HCT116 (cell line): Measurements from ENCODE around the gene EHD4. TPM values are rescaled to one million over a fixed set of nuclear protein-coding genes. Genes with fewer than 3 reads are reported as not detected.

ENCODE experiments used
- ATAC-seq: fragments of 200-7000 bp; cut with Tn5 transposase; 2 replicates; pipeline ENCODE4 v1.9.1; 2020; ENCODE audit warnings: mild to moderate bottlenecking, moderate library complexity
- BruUV-seq: library from RNA; stranded (reverse); fragments of 400-500 nt; replicated peaks from 2 replicates; lab custom pipeline; 2021; lab: Mats Ljungman, UMichigan
- CTCF ChIA-PET: fragments of 300-600 bp; sonication (Branson Sonifier 250); formaldehyde crosslinking; loops from one replicate; lab custom pipeline; 2021; ENCODE audit warnings: antibody characterized with exemption; lab: Charles Lee
- POLR2A ChIA-PET: fragments of 300-600, 350-600 bp; sonication (Branson Sonifier 250); formaldehyde crosslinking; loops from one replicate; lab custom pipeline; 2021; ENCODE audit warnings: antibody characterized with exemption; lab: Charles Lee
- RAD21 ChIA-PET, 2 experiments: fragments of 300-600 bp; sonication (Branson Sonifier 250); formaldehyde crosslinking; loops; one replicate each; lab custom pipeline; 2023; ENCODE audit warnings: low total read pairs in 2 of 2; ENCODE audit not compliant: uncharacterized antibody in 2 of 2, unreplicated experiment in 2 of 2, low non-redundant PET in 1 of 2; lab: Charles Lee
- DNase-seq: peaks from one replicate; pipeline ENCODE4 v3.0.0-alpha.2; 2010; ENCODE audit warnings: low read depth, low spot score
- H2AFZ ChIP-seq: fragments of 200-600 bp; shearing (Covaris generic), sonication (generic); 2 replicates; pipeline ENCODE4 v1.6.1; 2017; ENCODE audit warnings: low read depth, mixed run types, mixed read lengths, antibody characterized with exemption, low read length; ENCODE audit not compliant: poor library complexity, severe bottlenecking
- H3K27ac ChIP-seq: 2 replicates; pipeline ENCODE4 v1.5.1; 2012; ENCODE audit warnings: low read depth, low read length
- H3K27me3 ChIP-seq: fragments of 200-600 bp; sonication (generic); 2 replicates; pipeline ENCODE4 v1.6.1; 2016; ENCODE audit warnings: mixed run types, low read length, mixed read lengths; ENCODE audit not compliant: insufficient read depth
- H3K36me3 ChIP-seq, 2 experiments: fragments of 200-500 bp in 1 of 2; fragments of 200-600 bp in 1 of 2; sonication (Bioruptor generic) in 1 of 2; sonication (generic) in 1 of 2; 2 replicates each; pipeline versions ENCODE4 v1.5.1 to v1.6.1; 2014 to 2016; ENCODE audit warnings: low read length in 2 of 2, inconsistent platforms in 1 of 2, mixed read lengths in 1 of 2, mixed run types in 1 of 2; ENCODE audit not compliant: insufficient read depth in 2 of 2, control insufficient read depth in 1 of 2
- H3K4me1 ChIP-seq, 2 experiments: fragments of 200-600 bp in 1 of 2; sonication (generic) in 1 of 2; 2 replicates each; pipeline versions ENCODE4 v1.5.1 to v1.6.1; 2012 to 2017; ENCODE audit warnings: low read length in 2 of 2, inconsistent platforms in 1 of 2, mild to moderate bottlenecking in 1 of 2, mixed read lengths in 1 of 2, mixed run types in 1 of 2, moderate library complexity in 1 of 2; ENCODE audit not compliant: insufficient read depth in 2 of 2, control insufficient read depth in 1 of 2
- H3K4me2 ChIP-seq: fragments of 200-600 bp; sonication (generic); 2 replicates; pipeline ENCODE4 v1.6.1; 2017; ENCODE audit warnings: mixed run types, low read length, mixed read lengths
- H3K4me3 ChIP-seq, 2 experiments: fragments of 200-600 bp in 1 of 2; sonication (generic) in 1 of 2; replicated peaks in 1 of 2; 2 replicates each; pipeline ENCODE4 v1.5.1; 2011 to 2016; ENCODE audit warnings: low read length in 2 of 2, control low read depth in 1 of 2, low read depth in 1 of 2, mild to moderate bottlenecking in 1 of 2, mixed read lengths in 1 of 2, mixed run types in 1 of 2
- H3K79me2 ChIP-seq: fragments of 200-600 bp; sonication (generic); 2 replicates; pipeline ENCODE4 v1.6.1; 2017; ENCODE audit warnings: mild to moderate bottlenecking, mixed run types, low read length, moderate library complexity, mixed read lengths; ENCODE audit not compliant: insufficient read depth
- H3K9ac ChIP-seq: fragments of 200-600 bp; sonication (generic); 2 replicates; pipeline ENCODE4 v1.6.1; 2016; ENCODE audit warnings: low read length, mixed read lengths
- H3K9me2 ChIP-seq: fragments of 200-600 bp; sonication (generic), shearing (Covaris generic); 2 replicates; pipeline ENCODE4 v1.6.1; 2017; ENCODE audit warnings: mixed run types, mild to moderate bottlenecking, moderate library complexity; ENCODE audit not compliant: insufficient read depth
- H3K9me3 ChIP-seq, 2 experiments: fragments of 200-500 bp in 1 of 2; fragments of 200-600 bp in 1 of 2; sonication (Bioruptor generic) in 1 of 2; sonication (generic) in 1 of 2; 2 replicates each; pipeline ENCODE4 v1.6.1; 2014 to 2017; ENCODE audit warnings: low read length in 2 of 2, mixed read lengths in 2 of 2, inconsistent platforms in 1 of 2, low read depth in 1 of 2, mild to moderate bottlenecking in 1 of 2, mixed run types in 1 of 2, moderate library complexity in 1 of 2; ENCODE audit not compliant: control insufficient read depth in 1 of 2, insufficient read depth in 1 of 2
- H4K20me1 ChIP-seq: fragments of 200-600 bp; sonication (generic), shearing (Covaris generic); 2 replicates; pipeline ENCODE4 v1.6.1; 2017; ENCODE audit warnings: mixed run types, mild to moderate bottlenecking, moderate library complexity; ENCODE audit not compliant: insufficient read depth
- CBX3 ChIP-seq: IDR thresholded peaks from 2 replicates; pipeline ENCODE4 v1.6.1; 2012; ENCODE audit warnings: low read depth
- CEBPB ChIP-seq: IDR thresholded peaks from 2 replicates; pipeline ENCODE4 v1.6.1; 2012; ENCODE audit warnings: low read depth
- ELF1 ChIP-seq: IDR thresholded peaks from 2 replicates; pipeline ENCODE4 v1.6.1; 2012; ENCODE audit warnings: low read depth, borderline replicate concordance
- EZH2 ChIP-seq: fragments of 200-600 bp; sonication (generic); IDR thresholded peaks from 2 replicates; pipeline ENCODE4 v1.6.1; 2017; ENCODE audit warnings: antibody characterized with exemption, mixed run types
- FOSL1 ChIP-seq: IDR thresholded peaks from 2 replicates; pipeline ENCODE4 v1.6.1; 2012; ENCODE audit warnings: low read depth
- JUND ChIP-seq: IDR thresholded peaks from 2 replicates; pipeline ENCODE4 v1.6.1; 2012
- SIN3A ChIP-seq: IDR thresholded peaks from 2 replicates; pipeline ENCODE4 v1.6.1; 2012; ENCODE audit warnings: low read depth
- SP1 ChIP-seq: IDR thresholded peaks from 2 replicates; pipeline ENCODE4 v1.6.1; 2012; ENCODE audit warnings: low read depth
- SRF ChIP-seq: IDR thresholded peaks from 2 replicates; pipeline ENCODE4 v1.6.1; 2012; ENCODE audit warnings: low read depth
- TCF7L2 ChIP-seq: IDR thresholded peaks from 2 replicates; pipeline ENCODE4 v1.7.0; 2011; ENCODE audit warnings: borderline replicate concordance, inconsistent platforms; ENCODE audit not compliant: insufficient read depth, insufficient read length; ENCODE audit errors: extremely low read depth
- ZBTB33 ChIP-seq: IDR thresholded peaks from 2 replicates; pipeline ENCODE4 v1.6.1; 2011; ENCODE audit warnings: mild to moderate bottlenecking, low read length, moderate library complexity; ENCODE audit not compliant: insufficient replicate concordance; ENCODE audit errors: extremely low read depth
- ZFX ChIP-seq: fragments of 450-650 bp; IDR thresholded peaks from 2 replicates; pipeline ENCODE4 v1.6.1; 2017
- ZNF274 ChIP-seq: fragments of 200-500 bp; sonication (Bioruptor generic); IDR thresholded peaks from 2 replicates; pipeline ENCODE4 v1.6.1; 2014; ENCODE audit warnings: mild to moderate bottlenecking, low read depth, low read length, inconsistent platforms
- intact Hi-C: fragments of 100-400 bp; cut with micrococcal nuclease; formaldehyde crosslinking; loops from 2 replicates; pipeline ENCODE4 v1.10.0; 2022
- total RNA-seq: library from RNA; stranded (reverse); gene quantifications from one replicate; pipeline ENCODE4 v1.2.1, GENCODE V29; 2021; ENCODE audit not compliant: unreplicated experiment
- TF ChIP-seq, protein P1 (sequence below): IDR thresholded peaks from 2 replicates; pipeline ENCODE4 v1.6.1; 2012; ENCODE audit warnings: low read depth
- TF ChIP-seq, protein P2 (sequence below): IDR thresholded peaks from 2 replicates; pipeline ENCODE4 v1.6.1; 2012

EHD4 gene
- total RNA-seq, 1 experiment from 2014 or later = 28.0 TPM

- Histone ChIP-seq H3K79me2 (peaks cover 55% of the 10 kb centered on the region; the same call in 1 of the 2 replicates), H3K4me1 (peaks cover 42 to 89% of the 10 kb centered on the region in 2 experiments), H3K9me2 (no peaks in the 10 kb centered on the region)
- ChIA-PET CTCF (interaction anchor here (1.1 kb wide), 1 partner anchor 29 kb away, joined by 4 read pairs; no protein-coding TSS in a partner anchor), RAD21 (no interaction called here)
- TF ChIP-seq ELF1 = no peak
- TF ChIP-seq ZFX = no peak
- no peak for TF ChIP-seq ZNF274
- no peak for TF ChIP-seq CEBPB
- TF ChIP-seq CBX3 = peak; percentile 42; the same call in 1 of the 2 replicates
- TF ChIP-seq, protein P1, sequence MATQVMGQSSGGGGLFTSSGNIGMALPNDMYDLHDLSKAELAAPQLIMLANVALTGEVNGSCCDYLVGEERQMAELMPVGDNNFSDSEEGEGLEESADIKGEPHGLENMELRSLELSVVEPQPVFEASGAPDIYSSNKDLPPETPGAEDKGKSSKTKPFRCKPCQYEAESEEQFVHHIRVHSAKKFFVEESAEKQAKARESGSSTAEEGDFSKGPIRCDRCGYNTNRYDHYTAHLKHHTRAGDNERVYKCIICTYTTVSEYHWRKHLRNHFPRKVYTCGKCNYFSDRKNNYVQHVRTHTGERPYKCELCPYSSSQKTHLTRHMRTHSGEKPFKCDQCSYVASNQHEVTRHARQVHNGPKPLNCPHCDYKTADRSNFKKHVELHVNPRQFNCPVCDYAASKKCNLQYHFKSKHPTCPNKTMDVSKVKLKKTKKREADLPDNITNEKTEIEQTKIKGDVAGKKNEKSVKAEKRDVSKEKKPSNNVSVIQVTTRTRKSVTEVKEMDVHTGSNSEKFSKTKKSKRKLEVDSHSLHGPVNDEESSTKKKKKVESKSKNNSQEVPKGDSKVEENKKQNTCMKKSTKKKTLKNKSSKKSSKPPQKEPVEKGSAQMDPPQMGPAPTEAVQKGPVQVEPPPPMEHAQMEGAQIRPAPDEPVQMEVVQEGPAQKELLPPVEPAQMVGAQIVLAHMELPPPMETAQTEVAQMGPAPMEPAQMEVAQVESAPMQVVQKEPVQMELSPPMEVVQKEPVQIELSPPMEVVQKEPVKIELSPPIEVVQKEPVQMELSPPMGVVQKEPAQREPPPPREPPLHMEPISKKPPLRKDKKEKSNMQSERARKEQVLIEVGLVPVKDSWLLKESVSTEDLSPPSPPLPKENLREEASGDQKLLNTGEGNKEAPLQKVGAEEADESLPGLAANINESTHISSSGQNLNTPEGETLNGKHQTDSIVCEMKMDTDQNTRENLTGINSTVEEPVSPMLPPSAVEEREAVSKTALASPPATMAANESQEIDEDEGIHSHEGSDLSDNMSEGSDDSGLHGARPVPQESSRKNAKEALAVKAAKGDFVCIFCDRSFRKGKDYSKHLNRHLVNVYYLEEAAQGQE = no peak
- peak; percentile 32; the same call in 1 of the 2 replicates for TF ChIP-seq JUND
- TF ChIP-seq, protein P2, sequence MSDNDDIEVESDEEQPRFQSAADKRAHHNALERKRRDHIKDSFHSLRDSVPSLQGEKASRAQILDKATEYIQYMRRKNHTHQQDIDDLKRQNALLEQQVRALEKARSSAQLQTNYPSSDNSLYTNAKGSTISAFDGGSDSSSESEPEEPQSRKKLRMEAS = peak; percentile 62
- no peak for TF ChIP-seq SIN3A
- no peak for TF ChIP-seq TCF7L2
- no peak for TF ChIP-seq SRF
- TF ChIP-seq FOSL1 = no peak; the same call in 1 of the 2 replicates
- no peak for TF ChIP-seq ZBTB33
- TF ChIP-seq SP1 = peak; percentile 41; the same call in 1 of the 2 replicates
- TF ChIP-seq EZH2 = no peak
- TF ChIP-seq, all 23 proteins: peak for 4
- POLR2A ChIA-PET = no interaction called here
- Histone ChIP-seq H3K4me2 (peak overlapping the region; percentile 78), H3K27me3 (no peaks in the 10 kb centered on the region), H3K4me3 (peak overlapping the region in 1 of 2 experiments; percentile 35; a peak in 2 of 4 replicates), H3K27ac (no peak overlapping the region), H2AFZ (no peak overlapping the region), H3K9ac (peak overlapping the region; percentile 51), H3K36me3 (peaks cover 0 to 4% of the 10 kb centered on the region in 2 experiments; a peak in 1 of 4 replicates), H3K9me3 (no peaks in the 10 kb centered on the region; a peak in 1 of 4 replicates), H4K20me1 (no peaks in the 10 kb centered on the region)
- DNase-seq (peak; percentile 61), ATAC-seq (peak; percentile 89)
- no TSS peak for BruUV-seq
- intact Hi-C loops = no loop called here
These were observed 38.6 kb downstream of the EHD4 start for GRCh38 chr15:41933771-41934170.
